ENCODE results near the gene EFS. TPM values are rescaled to one million over a fixed set of nuclear protein-coding genes. Genes with fewer than 3 reads are reported as not detected.
"Not testable (repeated sequence)": the region's sequence is repeated elsewhere in the genome, so short reads cannot be mapped to it uniquely, and the experiment has no call there.

The EFS gene
- total RNA-seq, 2 donors from 2014 or later = 0.19 TPM; not detected in 1

- DNase-seq = no peak
- H3K4me1 Mint-ChIP-seq (ENCODE audit: low read depth) = no peaks in the 10 kb centered on the region
- no peaks in the 10 kb centered on the region for H3K36me3 Mint-ChIP-seq (ENCODE audit: insufficient read depth in 2 of 2)
- no peaks in the 10 kb centered on the region for H3K9me3 Mint-ChIP-seq
- H3K27ac Mint-ChIP-seq = no peak overlapping the region
- peaks cover 14% of the 10 kb centered on the region for H3K27me3 Mint-ChIP-seq (ENCODE audit: low read depth)
- ATAC-seq (replicated peaks in 1 of 2) = no peak
- H3K4me3 Mint-ChIP-seq = no peak overlapping the region
These were observed 39.4 kb upstream of the EFS start for GRCh38 chr14:23404331-23404900.

- peaks cover 12% of the 10 kb centered on the region for H3K27me3 Mint-ChIP-seq (ENCODE audit: low read depth)
- H3K36me3 Mint-ChIP-seq (ENCODE audit: insufficient read depth in 2 of 2) = no peaks in the 10 kb centered on the region
- H3K4me1 Mint-ChIP-seq (ENCODE audit: low read depth) = no peaks in the 10 kb centered on the region
- ATAC-seq (replicated peaks in 1 of 2) = no peak
- no peak overlapping the region for H3K27ac Mint-ChIP-seq
- no peaks in the 10 kb centered on the region for H3K9me3 Mint-ChIP-seq
- H3K4me3 Mint-ChIP-seq = no peak overlapping the region
- no peak for DNase-seq
These were observed 38.9 kb upstream of the EFS start for GRCh38 chr14:23403908-23404307.

- H3K27ac Mint-ChIP-seq = no peak overlapping the region
- peaks cover 9% of the 10 kb centered on the region for H3K27me3 Mint-ChIP-seq (ENCODE audit: low read depth)
- no peak for DNase-seq
- H3K4me1 Mint-ChIP-seq (ENCODE audit: low read depth) = no peaks in the 10 kb centered on the region
- no peaks in the 10 kb centered on the region for H3K9me3 Mint-ChIP-seq
- no peak overlapping the region for H3K4me3 Mint-ChIP-seq
- no peak for ATAC-seq (replicated peaks in 1 of 2)
- H3K36me3 Mint-ChIP-seq (ENCODE audit: insufficient read depth in 2 of 2) = no peaks in the 10 kb centered on the region
These were observed 38.1 kb upstream of the EFS start for GRCh38 chr14:23403139-23403438.

GRCh38 chr14:23402296-23403138 is 37.5 kb upstream of the EFS start:
- Mint-ChIP-seq H3K27me3 (ENCODE audit: low read depth) (peaks cover 9% of the 10 kb centered on the region), H3K27ac (no peak overlapping the region), H3K4me1 (ENCODE audit: low read depth) (no peaks in the 10 kb centered on the region), H3K4me3 (no peak overlapping the region), H3K9me3 (no peaks in the 10 kb centered on the region), H3K36me3 (ENCODE audit: insufficient read depth in 2 of 2) (no peaks in the 10 kb centered on the region)
- DNase-seq (no peak), ATAC-seq (replicated peaks in 1 of 2) (no peak)

- DNase-seq = no peak
- Mint-ChIP-seq H3K9me3 (no peaks in the 10 kb centered on the region), H3K4me1 (ENCODE audit: low read depth) (no peaks in the 10 kb centered on the region)
These were observed 36.3 kb upstream of the EFS start for GRCh38 chr14:23401291-23401690.

GRCh38 chr14:23400496-23401149 is 35.7 kb upstream of the EFS start:
- not testable (repeated sequence) for ATAC-seq (replicated peaks in 1 of 2); DNase-seq; H3K36me3 Mint-ChIP-seq (ENCODE audit: insufficient read depth in 2 of 2); H3K4me1 Mint-ChIP-seq (ENCODE audit: low read depth); H3K27ac Mint-ChIP-seq; H3K9me3 Mint-ChIP-seq; H3K27me3 Mint-ChIP-seq (ENCODE audit: low read depth); H3K4me3 Mint-ChIP-seq

More at GRCh38 chr14:23401291-23401690, 36.3 kb upstream of the EFS start:
- Mint-ChIP-seq H3K27ac (no peak overlapping the region), H3K36me3 (ENCODE audit: insufficient read depth in 2 of 2) (no peaks in the 10 kb centered on the region), H3K4me3 (no peak overlapping the region), H3K27me3 (ENCODE audit: low read depth) (peaks cover 9% of the 10 kb centered on the region)
- ATAC-seq (replicated peaks in 1 of 2) = no peak

GRCh38 chr14:23399591-23399990 is 34.6 kb upstream of the EFS start:
- no peaks in the 10 kb centered on the region for H3K4me1 Mint-ChIP-seq (ENCODE audit: low read depth)
- no peak for DNase-seq
- H3K27ac Mint-ChIP-seq = no peak overlapping the region

GRCh38 chr14:23399136-23399535 is 34.2 kb upstream of the EFS start:
- H3K4me1 Mint-ChIP-seq (ENCODE audit: low read depth) = no peaks in the 10 kb centered on the region
- no peaks in the 10 kb centered on the region for H3K9me3 Mint-ChIP-seq
- DNase-seq = no peak
- no peak overlapping the region for H3K27ac Mint-ChIP-seq
- H3K36me3 Mint-ChIP-seq (ENCODE audit: insufficient read depth in 2 of 2) = no peaks in the 10 kb centered on the region
- H3K27me3 Mint-ChIP-seq (ENCODE audit: low read depth) = peaks cover 9% of the 10 kb centered on the region
- no peak for ATAC-seq (replicated peaks in 1 of 2)
- H3K4me3 Mint-ChIP-seq = no peak overlapping the region

More at GRCh38 chr14:23399591-23399990, 34.6 kb upstream of the EFS start:
- Mint-ChIP-seq H3K27me3 (ENCODE audit: low read depth) (peaks cover 9% of the 10 kb centered on the region), H3K4me3 (no peak overlapping the region), H3K36me3 (ENCODE audit: insufficient read depth in 2 of 2) (no peaks in the 10 kb centered on the region), H3K9me3 (no peaks in the 10 kb centered on the region)
- no peak for ATAC-seq (replicated peaks in 1 of 2)

- DNase-seq (no peak), ATAC-seq (replicated peaks in 1 of 2) (no peak)
- Mint-ChIP-seq H3K4me1 (ENCODE audit: low read depth) (no peaks in the 10 kb centered on the region), H3K4me3 (no peak overlapping the region), H3K9me3 (no peaks in the 10 kb centered on the region), H3K27me3 (ENCODE audit: low read depth) (peaks cover 9% of the 10 kb centered on the region), H3K27ac (no peak overlapping the region), H3K36me3 (ENCODE audit: insufficient read depth in 2 of 2) (no peaks in the 10 kb centered on the region)
These were observed 33.4 kb upstream of the EFS start for GRCh38 chr14:23398348-23398747.

GRCh38 chr14:23396781-23397407 is 31.9 kb upstream of the EFS start:
- no peaks in the 10 kb centered on the region for H3K27me3 Mint-ChIP-seq (ENCODE audit: low read depth)
- ATAC-seq (replicated peaks in 1 of 2) (no peak), DNase-seq (no peak)
- no peaks in the 10 kb centered on the region for H3K9me3 Mint-ChIP-seq
- H3K27ac Mint-ChIP-seq = no peak overlapping the region
- H3K4me3 Mint-ChIP-seq = no peak overlapping the region
- H3K4me1 Mint-ChIP-seq (ENCODE audit: low read depth) = no peaks in the 10 kb centered on the region
- no peaks in the 10 kb centered on the region for H3K36me3 Mint-ChIP-seq (ENCODE audit: insufficient read depth in 2 of 2)

GRCh38 chr14:23396126-23396525 is 31.2 kb upstream of the EFS start:
- no peak for DNase-seq
- no peak overlapping the region for H3K27ac Mint-ChIP-seq
- H3K36me3 Mint-ChIP-seq (ENCODE audit: insufficient read depth in 2 of 2) = no peaks in the 10 kb centered on the region
- no peaks in the 10 kb centered on the region for H3K9me3 Mint-ChIP-seq
- ATAC-seq (replicated peaks in 1 of 2) = no peak
- no peaks in the 10 kb centered on the region for H3K4me1 Mint-ChIP-seq (ENCODE audit: low read depth)
- H3K4me3 Mint-ChIP-seq = no peak overlapping the region
- no peaks in the 10 kb centered on the region for H3K27me3 Mint-ChIP-seq (ENCODE audit: low read depth)

- Mint-ChIP-seq H3K4me1 (ENCODE audit: low read depth) (no peaks in the 10 kb centered on the region), H3K9me3 (no peaks in the 10 kb centered on the region), H3K4me3 (no peak overlapping the region), H3K27me3 (ENCODE audit: low read depth) (no peaks in the 10 kb centered on the region), H3K27ac (no peak overlapping the region), H3K36me3 (ENCODE audit: insufficient read depth in 2 of 2) (no peaks in the 10 kb centered on the region)
- DNase-seq = no peak
- no peak for ATAC-seq (replicated peaks in 1 of 2)
These were observed 27.6 kb upstream of the EFS start for GRCh38 chr14:23392613-23393012.

- H3K4me3 Mint-ChIP-seq; H3K27me3 Mint-ChIP-seq (ENCODE audit: low read depth); H3K9me3 Mint-ChIP-seq; H3K27ac Mint-ChIP-seq; ATAC-seq (replicated peaks in 1 of 2); DNase-seq; H3K4me1 Mint-ChIP-seq (ENCODE audit: low read depth); H3K36me3 Mint-ChIP-seq (ENCODE audit: insufficient read depth in 2 of 2): not testable (repeated sequence)
These were observed 24.9 kb upstream of the EFS start for GRCh38 chr14:23389871-23390270.
